ENCODE results near the gene COL6A5.

The COL6A5 gene

GRCh38 chr3:130456540-130456939 lies 111.1 kb downstream of the COL6A5 start:
- DNase-seq, result no peak

- no peak for DNase-seq
Observed at GRCh38 chr3:130457671-130458070, 112.2 kb downstream of the COL6A5 start.

- no peak for DNase-seq
Observed at GRCh38 chr3:130459944-130460343, 114.5 kb downstream of the COL6A5 start.

DNA sequence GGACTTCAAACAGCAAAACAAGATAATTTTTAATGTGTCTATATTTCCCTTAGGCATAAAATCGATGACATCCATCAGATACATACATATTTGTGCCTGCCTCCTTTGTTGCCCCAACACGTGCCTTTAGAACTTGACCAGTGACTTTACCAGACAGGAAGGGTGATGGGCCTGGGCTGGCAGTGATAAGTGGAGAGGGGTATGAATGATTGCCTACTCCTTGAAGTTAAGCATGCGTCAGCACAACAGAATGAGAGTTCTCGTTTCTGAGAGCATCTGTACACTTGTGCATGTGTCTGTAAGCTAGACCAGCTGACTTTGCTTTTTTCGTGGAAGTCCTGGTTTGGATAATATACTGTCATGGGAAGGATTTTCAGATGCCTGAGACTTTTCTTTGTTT lies 116.6 kb downstream of the COL6A5 start:
- no peak for DNase-seq

GRCh38 chr3:130463221-130463620 lies 117.7 kb downstream of the COL6A5 start:
- DNase-seq, result no peak

DNA sequence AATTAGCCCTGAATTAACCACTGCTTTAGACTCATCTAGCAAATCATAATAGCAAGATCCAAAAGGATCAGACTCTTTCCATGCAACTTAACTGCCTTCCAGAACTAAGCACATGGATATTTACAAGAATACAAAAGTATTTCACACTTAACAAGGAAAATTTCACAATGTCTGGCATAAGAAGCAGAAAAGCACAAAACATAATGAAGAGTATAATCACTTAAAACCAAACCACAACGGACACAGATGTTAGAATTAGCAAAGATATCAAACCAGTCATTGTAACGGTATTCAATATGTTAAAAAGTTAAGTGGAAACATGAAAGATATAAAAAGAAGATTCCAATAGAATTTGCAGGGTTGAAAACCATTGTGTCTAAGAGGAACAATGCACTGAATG lies 120.0 kb downstream of the COL6A5 start:
- no peak for DNase-seq

- no peak for DNase-seq
Observed at GRCh38 chr3:130468311-130468710, 122.8 kb downstream of the COL6A5 start.

GRCh38 chr3:130470126-130470525 lies 124.7 kb downstream of the COL6A5 start:
- no peak for DNase-seq

DNA sequence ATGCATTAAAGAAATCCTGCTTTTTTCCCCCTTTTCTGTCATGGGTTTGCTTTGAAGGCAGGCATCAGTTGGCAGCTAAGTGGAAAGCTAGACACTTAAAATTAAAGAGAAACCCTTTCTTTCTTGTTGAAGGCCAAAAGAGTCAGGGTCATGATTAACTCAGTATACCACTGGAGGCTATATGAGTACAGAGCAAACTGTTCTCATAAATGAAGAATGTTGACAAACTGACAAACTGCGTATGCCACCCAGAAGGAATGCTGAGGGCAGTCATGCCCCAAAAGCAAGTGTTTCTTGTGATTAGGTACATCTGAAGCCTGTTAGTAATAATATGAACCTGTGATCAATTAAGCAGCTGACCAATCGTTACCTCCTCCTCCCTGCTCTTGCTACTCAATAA lies 127.9 kb downstream of the COL6A5 start:
- no peak for DNase-seq

DNA sequence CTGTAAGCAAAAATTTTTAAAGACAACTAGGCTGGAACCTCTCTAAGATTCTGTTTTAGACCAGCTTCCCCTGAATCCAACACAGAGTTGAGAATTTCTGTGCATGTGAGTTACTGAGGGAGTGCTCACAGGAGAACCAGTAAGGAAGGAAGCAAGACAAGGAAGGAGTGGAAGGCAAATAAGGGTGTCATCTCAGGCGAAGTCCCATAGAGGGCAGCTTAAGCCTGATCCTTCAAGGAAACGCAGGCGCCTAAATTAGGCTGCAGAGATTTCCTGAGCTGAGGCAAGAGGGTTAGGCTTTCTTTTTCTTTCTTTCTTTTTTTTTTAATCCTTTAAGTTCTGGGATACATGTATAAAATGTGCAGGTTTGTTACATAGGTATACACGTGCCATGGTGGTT lies 135.3 kb downstream of the COL6A5 start:
- DNase-seq, result no peak

- DNase-seq, result no peak
Observed at GRCh38 chr3:130488288-130488687, 142.8 kb downstream of the COL6A5 start.

DNA sequence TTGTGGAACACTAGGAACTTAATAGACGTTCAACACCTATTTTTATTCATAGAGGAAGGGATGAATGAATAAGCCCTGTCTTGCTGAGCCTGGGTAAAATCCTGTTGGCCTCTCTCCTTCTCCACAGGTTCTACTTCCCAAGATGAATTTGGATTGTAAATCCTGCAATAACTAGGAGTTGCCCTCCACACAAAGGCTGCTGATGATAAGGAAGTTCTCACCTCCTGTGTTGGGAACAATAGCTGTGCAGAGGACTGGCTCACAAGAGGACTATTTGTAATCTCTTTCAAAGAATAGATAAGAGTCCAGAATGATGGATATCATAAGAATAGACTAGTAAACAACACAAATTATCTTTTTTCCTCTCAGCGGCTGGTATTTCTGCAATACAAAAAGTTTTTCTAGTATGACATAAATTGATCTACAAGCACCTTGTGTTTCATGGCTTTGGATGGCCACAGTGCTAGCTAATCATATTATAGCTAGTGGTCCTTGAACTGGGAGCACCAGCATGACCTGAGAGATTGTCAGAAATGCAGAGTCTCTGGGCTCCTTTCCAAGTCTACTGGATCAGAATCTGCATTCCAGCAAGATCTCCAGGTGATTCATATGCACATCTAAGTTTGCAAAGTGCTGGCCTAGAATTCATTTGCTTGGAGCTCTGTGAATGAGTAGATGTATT lies 143.4 kb downstream of the COL6A5 start:
- DNase-seq, result no peak

DNA sequence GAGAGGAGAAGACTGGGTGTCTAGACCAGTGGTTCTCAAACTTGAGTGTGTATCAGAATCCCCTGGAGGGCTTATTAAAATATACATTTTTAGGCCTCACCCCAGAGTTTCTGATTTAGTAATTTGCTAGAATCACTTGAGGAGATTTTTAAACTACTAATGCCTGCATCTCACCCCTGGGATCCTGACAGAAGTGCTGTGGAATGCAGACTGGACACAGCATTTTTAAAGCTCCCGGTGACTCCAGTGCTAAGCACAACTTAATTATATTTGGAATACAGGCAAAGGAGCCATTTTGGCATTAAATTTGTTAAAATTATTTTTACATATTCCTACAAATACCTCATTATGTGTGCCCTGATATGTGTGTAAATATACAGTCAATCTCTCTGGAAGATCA lies 144.8 kb downstream of the COL6A5 start:
- DNase-seq, result no peak

- DNase-seq, result no peak
Observed at GRCh38 chr3:130491431-130491830, 146.0 kb downstream of the COL6A5 start.

GRCh38 chr3:130504701-130505100 lies 159.2 kb downstream of the COL6A5 start:
- DNase-seq, result no peak

- no peak for DNase-seq
Observed at GRCh38 chr3:130506031-130506430, 160.6 kb downstream of the COL6A5 start.

DNA sequence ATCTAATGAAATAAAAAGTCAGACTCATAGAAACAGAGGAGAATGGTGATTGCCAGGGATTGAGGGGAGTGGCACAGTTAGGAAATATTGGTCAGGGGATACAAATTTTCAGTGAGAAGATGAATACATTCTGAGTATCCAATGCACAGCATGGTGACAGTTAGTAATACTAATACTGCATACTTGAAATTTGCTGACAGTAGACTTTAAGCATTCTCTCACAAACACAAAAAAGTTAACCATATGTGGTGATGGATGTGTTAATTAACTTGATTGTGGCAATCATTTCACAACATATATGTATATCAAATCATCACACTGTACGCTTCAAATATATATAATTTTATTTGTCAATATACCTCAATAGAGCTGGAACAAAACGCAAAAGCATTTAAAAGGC lies 162.3 kb downstream of the COL6A5 start:
- no peak for DNase-seq

DNA sequence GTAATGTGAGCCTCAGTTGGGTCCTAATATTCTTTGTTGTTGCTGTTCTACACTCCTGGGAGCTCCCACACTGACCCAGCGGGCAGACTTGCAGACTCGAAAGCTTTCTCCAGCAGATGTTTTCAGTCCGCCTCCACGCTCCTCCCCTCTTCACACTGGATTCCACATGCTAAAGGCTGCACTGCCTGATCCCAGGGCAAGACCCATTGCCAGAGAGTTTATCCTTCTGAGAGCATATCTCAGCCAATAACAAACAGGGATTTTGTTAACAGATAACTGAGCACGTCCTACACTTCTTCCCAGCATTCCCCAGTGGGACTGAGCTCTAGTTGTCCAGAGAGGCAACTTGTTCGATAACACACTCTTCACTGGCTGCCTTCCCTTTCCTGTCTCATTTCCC lies 163.5 kb downstream of the COL6A5 start:
- DNase-seq, result no peak

GRCh38 chr3:130514681-130515080 lies 169.2 kb downstream of the COL6A5 start:
- DNase-seq, result no peak

DNA sequence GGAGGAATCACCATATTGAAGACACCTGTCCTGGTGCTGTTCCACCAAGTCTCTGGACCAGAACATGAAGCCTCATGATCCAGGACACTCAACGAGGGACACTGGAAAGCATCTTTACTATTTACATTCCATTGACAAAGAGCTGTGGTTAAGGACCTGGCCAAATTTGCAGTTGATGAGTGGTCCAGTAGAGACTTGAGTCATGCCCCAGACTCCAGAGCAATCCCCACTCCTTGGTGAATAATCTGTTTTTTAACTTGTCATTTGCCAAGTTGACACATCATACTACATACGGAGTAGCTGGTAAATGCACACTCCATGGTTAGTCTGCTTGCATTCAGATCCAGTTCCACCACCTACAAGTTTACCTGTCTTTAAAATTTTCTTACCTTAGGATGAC lies 170.3 kb downstream of the COL6A5 start:
- DNase-seq, result no peak

GRCh38 chr3:130516645-130517512 lies 171.4 kb downstream of the COL6A5 start, which contains the start of gene COL6A6:
Gene COL6A6 (plus strand): TSS chr3:130517177. CDS start chr3:130560365, 43,188 bp downstream.
- DNase-seq, result no peak

GRCh38 chr3:130517602-130518001 lies 172.1 kb downstream of the COL6A5 start:
- DNase-seq, result no peak

GRCh38 chr3:130519754-130520153 lies 174.3 kb downstream of the COL6A5 start:
- no peak for DNase-seq

DNA sequence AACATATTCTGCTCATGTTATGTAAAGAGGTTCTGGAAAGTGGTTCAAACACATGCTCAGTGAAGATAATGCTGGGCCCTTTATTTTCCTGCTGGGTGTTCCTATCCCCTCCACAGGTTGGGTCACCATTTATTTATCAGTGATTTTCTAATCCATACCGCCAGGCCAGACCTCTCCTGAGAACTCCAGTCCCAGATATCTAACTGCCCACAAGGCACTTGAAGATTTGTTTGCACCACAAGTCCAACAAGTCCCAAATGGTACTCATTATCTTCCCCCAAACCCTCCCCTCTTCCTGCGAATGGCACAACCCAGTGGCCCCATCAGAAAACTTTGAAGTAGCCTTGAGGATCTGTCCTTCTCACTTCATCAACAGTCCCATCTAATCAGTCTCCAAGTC lies 176.9 kb downstream of the COL6A5 start:
- no peak for DNase-seq
